DMS 273 (cell line): ENCODE results near the gene GRID1.

Experiments
- DNase-seq: peaks from one replicate; lab custom pipeline; 2025; ENCODE audit not compliant: unreplicated experiment; lab: John Stamatoyannopoulos, UW

The GRID1 gene

GRCh38 chr10:85612378-85612775 lies 754.2 kb downstream of the GRID1 start:
- DNase-seq = no peak

- no peak for DNase-seq
These were observed 754.7 kb downstream of the GRID1 start for GRCh38 chr10:85611746-85612377.

- no peak for DNase-seq
These were observed 755.4 kb downstream of the GRID1 start for GRCh38 chr10:85611093-85611740.

GRCh38 chr10:85610381-85611092 lies 756.1 kb downstream of the GRID1 start:
- no peak for DNase-seq

GRCh38 chr10:85609509-85609908 lies 757.1 kb downstream of the GRID1 start:
- no peak for DNase-seq

- DNase-seq = no peak
These were observed 757.9 kb downstream of the GRID1 start for GRCh38 chr10:85608706-85609105.

- no peak for DNase-seq
These were observed 759.4 kb downstream of the GRID1 start for GRCh38 chr10:85607043-85607695.

- DNase-seq = no peak
These were observed 760.2 kb downstream of the GRID1 start for GRCh38 chr10:85606401-85606800.

GRCh38 chr10:85604884-85605283 lies 761.7 kb downstream of the GRID1 start:
- DNase-seq = no peak

GRCh38 chr10:85604136-85604725 lies 762.4 kb downstream of the GRID1 start:
- no peak for DNase-seq

GRCh38 chr10:85603151-85603940 lies 763.2 kb downstream of the GRID1 start:
- no peak for DNase-seq

GRCh38 chr10:85602713-85603112 lies 763.9 kb downstream of the GRID1 start:
- DNase-seq = no peak

GRCh38 chr10:85602306-85602705 lies 764.3 kb downstream of the GRID1 start:
- DNase-seq = no peak

GRCh38 chr10:85601526-85601925 lies 765.1 kb downstream of the GRID1 start:
- no peak for DNase-seq

- no peak for DNase-seq
These were observed 765.9 kb downstream of the GRID1 start for GRCh38 chr10:85600744-85601081.

- no peak for DNase-seq
These were observed 766.4 kb downstream of the GRID1 start for GRCh38 chr10:85600026-85600743.

- no peak for DNase-seq
These were observed 767.5 kb downstream of the GRID1 start for GRCh38 chr10:85599081-85599480.

- DNase-seq = no peak
These were observed 767.9 kb downstream of the GRID1 start for GRCh38 chr10:85598646-85599045.

- DNase-seq = no peak
These were observed 769.6 kb downstream of the GRID1 start for GRCh38 chr10:85597006-85597405.

- no peak for DNase-seq
These were observed 770.2 kb downstream of the GRID1 start for GRCh38 chr10:85596389-85596788.
